NOMO-1 (cell line): ENCODE data around the gene WASF3.

Source experiments
- DNase-seq, 2 experiments: peaks; one replicate each; lab custom pipeline; 2025; ENCODE audit not compliant: unreplicated experiment in 2 of 2; lab: John Stamatoyannopoulos, UW

WASF3 gene

GRCh38 chr13:26677156-26677555 is 119.7 kb downstream of the WASF3 start:
- DNase-seq: peak in 1 of 2 experiments; percentile 26

- no peak for DNase-seq
These were observed 120.8 kb downstream of the WASF3 start for GRCh38 chr13:26678330-26678729.

- no peak for DNase-seq
These were observed 121.3 kb downstream of the WASF3 start for GRCh38 chr13:26678796-26679195.

- DNase-seq: no peak
These were observed 122.1 kb downstream of the WASF3 start for GRCh38 chr13:26679411-26680122.

- DNase-seq: no peak
These were observed 122.6 kb downstream of the WASF3 start for GRCh38 chr13:26680123-26680450.

- no peak for DNase-seq
These were observed 123.1 kb downstream of the WASF3 start for GRCh38 chr13:26680572-26680971.

GRCh38 chr13:26681036-26681435 is 123.6 kb downstream of the WASF3 start:
- DNase-seq: no peak

GRCh38 chr13:26682606-26683005 is 125.1 kb downstream of the WASF3 start:
- no peak for DNase-seq

- DNase-seq: no peak
These were observed 128.1 kb downstream of the WASF3 start for GRCh38 chr13:26685606-26686005.

- DNase-seq: no peak
These were observed 128.8 kb downstream of the WASF3 start for GRCh38 chr13:26686285-26686684.

GRCh38 chr13:26688286-26688685 is 130.8 kb downstream of the WASF3 start:
- no peak for DNase-seq

GRCh38 chr13:26688980-26689379 is 131.5 kb downstream of the WASF3 start:
- no peak for DNase-seq

- DNase-seq: no peak
These were observed 136.4 kb downstream of the WASF3 start for GRCh38 chr13:26693749-26694463.

GRCh38 chr13:26694609-26695359 is 137.3 kb downstream of the WASF3 start:
- no peak for DNase-seq

GRCh38 chr13:26695360-26695705 is 137.8 kb downstream of the WASF3 start:
- DNase-seq: no peak

GRCh38 chr13:26695891-26696311 is 138.4 kb downstream of the WASF3 start:
- DNase-seq: no peak

GRCh38 chr13:26697069-26697955 is 139.8 kb downstream of the WASF3 start:
- no peak for DNase-seq

- peak; percentile 49 to 63 for DNase-seq
These were observed 141.1 kb downstream of the WASF3 start for GRCh38 chr13:26698392-26699196.

GRCh38 chr13:26699197-26699490 is 141.7 kb downstream of the WASF3 start:
- DNase-seq: no peak

GRCh38 chr13:26705536-26705935 is 148.1 kb downstream of the WASF3 start:
- DNase-seq: no peak
